GM21528 (cell line): Measurements from ENCODE around the gene WDFY4.

ENCODE experiments used
- ATAC-seq: cut with Tn5 transposase; IDR thresholded peaks from one replicate; pipeline ENCODE4 v1.9.1; 2021; ENCODE audit warnings: mild to moderate bottlenecking, moderate library complexity; ENCODE audit not compliant: unreplicated experiment, low FRiP score

WDFY4 gene

GRCh38 chr10:48768144-48768766 lies 83.6 kb downstream of the WDFY4 start:
- ATAC-seq = no peak

GRCh38 chr10:48768926-48769325 lies 84.3 kb downstream of the WDFY4 start:
- ATAC-seq = no peak

- no peak for ATAC-seq
Measured at GRCh38 chr10:48769706-48770435, 85.2 kb downstream of the WDFY4 start.

- ATAC-seq = no peak
Measured at GRCh38 chr10:48770561-48771089, 86.0 kb downstream of the WDFY4 start.

- no peak for ATAC-seq
Measured at GRCh38 chr10:48771234-48771633, 86.6 kb downstream of the WDFY4 start.

GRCh38 chr10:48772059-48772458 lies 87.4 kb downstream of the WDFY4 start:
- no peak for ATAC-seq

GRCh38 chr10:48773580-48773979 lies 88.9 kb downstream of the WDFY4 start:
- ATAC-seq = no peak

- no peak for ATAC-seq
Measured at GRCh38 chr10:48774416-48775205, 89.9 kb downstream of the WDFY4 start.

GRCh38 chr10:48775206-48775517 lies 90.5 kb downstream of the WDFY4 start:
- no peak for ATAC-seq

GRCh38 chr10:48776005-48776522 lies 91.4 kb downstream of the WDFY4 start:
- ATAC-seq = no peak

GRCh38 chr10:48776528-48776927 lies 91.9 kb downstream of the WDFY4 start:
- ATAC-seq = no peak

- ATAC-seq = no peak
Measured at GRCh38 chr10:48777110-48777509, 92.4 kb downstream of the WDFY4 start.

- ATAC-seq = no peak
Measured at GRCh38 chr10:48778193-48778857, 93.7 kb downstream of the WDFY4 start.

GRCh38 chr10:48779077-48779476 lies 94.4 kb downstream of the WDFY4 start:
- no peak for ATAC-seq

- ATAC-seq = no peak
Measured at GRCh38 chr10:48779546-48780152, 95.0 kb downstream of the WDFY4 start.

GRCh38 chr10:48780341-48780740 lies 95.7 kb downstream of the WDFY4 start:
- ATAC-seq = no peak

GRCh38 chr10:48782386-48782785 lies 97.7 kb downstream of the WDFY4 start:
- no peak for ATAC-seq

GRCh38 chr10:48784031-48784430 lies 99.4 kb downstream of the WDFY4 start:
- no peak for ATAC-seq

GRCh38 chr10:48785796-48786195 lies 101.1 kb downstream of the WDFY4 start:
- no peak for ATAC-seq

- ATAC-seq = no peak
Measured at GRCh38 chr10:48786606-48787282, 102.1 kb downstream of the WDFY4 start.
